Endothelial cell of umbilical vein (primary cell): Measurements from ENCODE around the gene RGS6.

ENCODE experiments used
- CTCF ChIP-seq, 2 donors: IDR thresholded peaks; 1 replicate in 1 of 2; 2 replicates in 1 of 2; pipeline ENCODE4 v1.5.1; 2011; ENCODE audit warnings: low read length in 2 of 2, mild to moderate bottlenecking in 2 of 2, moderate library complexity in 2 of 2, control low read depth in 1 of 2, inconsistent platforms in 1 of 2, low read depth in 1 of 2; ENCODE audit not compliant: insufficient read depth in 1 of 2; ENCODE audit errors: extremely low read depth in 1 of 2
- GATA2 ChIP-seq: IDR thresholded peaks from 2 replicates; pipeline ENCODE4 v1.7.0; 2011; ENCODE audit warnings: low read depth, mild to moderate bottlenecking, moderate library complexity, mixed read lengths, low read length; ENCODE audit not compliant: insufficient read length, insufficient read depth
- JUN ChIP-seq: IDR thresholded peaks from 2 replicates; pipeline ENCODE4 v1.6.1; 2011; ENCODE audit warnings: borderline replicate concordance, low read depth; ENCODE audit not compliant: insufficient read length, insufficient read depth
- MAX ChIP-seq: IDR thresholded peaks from 2 replicates; pipeline ENCODE4 v1.6.1; 2011; ENCODE audit not compliant: insufficient read depth, insufficient read length
- POLR2A ChIP-seq: IDR thresholded peaks from 2 replicates; pipeline ENCODE4 v1.6.1; 2012; ENCODE audit warnings: low read depth, mild to moderate bottlenecking, control low read depth, low read length
- POLR2AphosphoS5 ChIP-seq: IDR thresholded peaks from 2 replicates; pipeline ENCODE4 v1.6.1; 2012; ENCODE audit warnings: low read depth, mild to moderate bottlenecking, control low read depth, low read length, moderate library complexity; ENCODE audit not compliant: insufficient read depth

- no peak for TF ChIP-seq MAX
- no peak for TF ChIP-seq JUN
- no peak for TF ChIP-seq POLR2AphosphoS5
- no peak for TF ChIP-seq GATA2
- TF ChIP-seq POLR2A = no peak
- TF ChIP-seq CTCF (IDR thresholded peaks at IDR 0.05; ENCODE audit: extremely low read depth in 1 of 2, insufficient read depth in 1 of 2, low read depth in 1 of 2, low read length in 2 of 2) = no peak
Observed at GRCh38 chr14:72500234-72500838, 568.1 kb downstream of the RGS6 start.
